ENCODE measurements around the gene OR52K1. TPM values are rescaled to one million over a fixed set of nuclear protein-coding genes. Genes with fewer than 3 reads are reported as not detected.

Gene OR52K1
- total RNA-seq, 1 experiment from 2014 or later: not detected

GRCh38 chr11:4495487-4495886 lies 13.0 kb downstream of the OR52K1 start:
- H3K36me3 ChIP-seq (ENCODE audit: control insufficient read depth in 1 of 2, insufficient read depth in 2 of 2, low read length in 2 of 2): no peaks in the 10 kb centered on the region
- no peaks in the 10 kb centered on the region for H3K79me2 ChIP-seq (ENCODE audit: insufficient read depth, low read length)
- no peaks in the 10 kb centered on the region for H3K9me2 ChIP-seq (ENCODE audit: insufficient read depth)
- ChIA-PET POLR2A (no interaction called here), CTCF (interaction anchor here (2.1 to 5.6 kb wide), 2 partner anchors 292 to 308 kb away, joined by 6 to 62 read pairs; no protein-coding TSS in a partner anchor), RAD21 (ENCODE audit: low non-redundant PET in 1 of 2, low total read pairs in 2 of 2, uncharacterized antibody in 2 of 2, unreplicated experiment in 2 of 2) (no interaction called here)
- no peaks in the 10 kb centered on the region for H3K9me3 ChIP-seq (ENCODE audit: control insufficient read depth in 1 of 2, insufficient read depth in 1 of 2, low read depth in 1 of 2, low read length in 2 of 2)
- H3K4me1 ChIP-seq (ENCODE audit: control insufficient read depth in 1 of 2, insufficient read depth in 2 of 2, low read length in 2 of 2): no peaks in the 10 kb centered on the region
- H3K27ac ChIP-seq (ENCODE audit: low read depth, low read length): no peak overlapping the region
- peaks cover 51% of the 10 kb centered on the region for H3K27me3 ChIP-seq (ENCODE audit: insufficient read depth, low read length)
- H3K4me2 ChIP-seq (ENCODE audit: low read length): no peak overlapping the region
- intact Hi-C loops (cut with micrococcal nuclease): no loop called here
- H2AFZ ChIP-seq (ENCODE audit: low read depth, low read length, poor library complexity, severe bottlenecking): no peak overlapping the region
- no peak for DNase-seq (ENCODE audit: low read depth, low spot score)
- no peaks in the 10 kb centered on the region for H4K20me1 ChIP-seq (ENCODE audit: insufficient read depth)
- no peak overlapping the region for H3K9ac ChIP-seq (ENCODE audit: low read length)
- BruUV-seq (replicated peaks): no TSS peak
- ATAC-seq: no peak
- no peak for TF ChIP-seq POLR2AphosphoS5 (IDR thresholded peaks at IDR 0.05; ENCODE audit: low read depth, low read length)
- no peak for TF ChIP-seq POLR2A (IDR thresholded peaks at IDR 0.05; ENCODE audit: borderline replicate concordance, extremely low read depth, insufficient read depth, insufficient read length)
- TF ChIP-seq ELF1 (IDR thresholded peaks at IDR 0.05; ENCODE audit: borderline replicate concordance, low read depth): no peak
- no peak for TF ChIP-seq EZH2 (IDR thresholded peaks at IDR 0.05)
- TF ChIP-seq SP1 (IDR thresholded peaks at IDR 0.05; ENCODE audit: low read depth): no peak
- no peak for TF ChIP-seq ZNF274 (IDR thresholded peaks at IDR 0.05; ENCODE audit: low read depth, low read length)
- TF ChIP-seq, protein P1, sequence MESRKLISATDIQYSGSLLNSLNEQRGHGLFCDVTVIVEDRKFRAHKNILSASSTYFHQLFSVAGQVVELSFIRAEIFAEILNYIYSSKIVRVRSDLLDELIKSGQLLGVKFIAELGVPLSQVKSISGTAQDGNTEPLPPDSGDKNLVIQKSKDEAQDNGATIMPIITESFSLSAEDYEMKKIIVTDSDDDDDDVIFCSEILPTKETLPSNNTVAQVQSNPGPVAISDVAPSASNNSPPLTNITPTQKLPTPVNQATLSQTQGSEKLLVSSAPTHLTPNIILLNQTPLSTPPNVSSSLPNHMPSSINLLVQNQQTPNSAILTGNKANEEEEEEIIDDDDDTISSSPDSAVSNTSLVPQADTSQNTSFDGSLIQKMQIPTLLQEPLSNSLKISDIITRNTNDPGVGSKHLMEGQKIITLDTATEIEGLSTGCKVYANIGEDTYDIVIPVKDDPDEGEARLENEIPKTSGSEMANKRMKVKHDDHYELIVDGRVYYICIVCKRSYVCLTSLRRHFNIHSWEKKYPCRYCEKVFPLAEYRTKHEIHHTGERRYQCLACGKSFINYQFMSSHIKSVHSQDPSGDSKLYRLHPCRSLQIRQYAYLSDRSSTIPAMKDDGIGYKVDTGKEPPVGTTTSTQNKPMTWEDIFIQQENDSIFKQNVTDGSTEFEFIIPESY (IDR thresholded peaks at IDR 0.05; ENCODE audit: extremely low read depth, insufficient replicate concordance, low read length): no peak
- TF ChIP-seq, protein P2, sequence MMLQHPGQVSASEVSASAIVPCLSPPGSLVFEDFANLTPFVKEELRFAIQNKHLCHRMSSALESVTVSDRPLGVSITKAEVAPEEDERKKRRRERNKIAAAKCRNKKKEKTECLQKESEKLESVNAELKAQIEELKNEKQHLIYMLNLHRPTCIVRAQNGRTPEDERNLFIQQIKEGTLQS (IDR thresholded peaks at IDR 0.05): no peak
- no peak overlapping the region for H3K4me3 ChIP-seq (replicated peaks in 1 of 2; ENCODE audit: low read depth in 1 of 2, low read length in 2 of 2)

GRCh38 chr11:4495986-4496385 lies 13.5 kb downstream of the OR52K1 start:
- intact Hi-C loops (cut with micrococcal nuclease): no loop called here
- ChIA-PET POLR2A (no interaction called here), RAD21 (ENCODE audit: low non-redundant PET in 1 of 2, low total read pairs in 2 of 2, uncharacterized antibody in 2 of 2, unreplicated experiment in 2 of 2) (no interaction called here), CTCF (interaction anchor here (0.6 to 5.6 kb wide), 2 partner anchors 308 to 319 kb away, joined by 3 to 62 read pairs; no protein-coding TSS in a partner anchor)
- Histone ChIP-seq H3K36me3 (ENCODE audit: control insufficient read depth in 1 of 2, insufficient read depth in 2 of 2, low read length in 2 of 2) (no peaks in the 10 kb centered on the region), H3K79me2 (ENCODE audit: insufficient read depth, low read length) (no peaks in the 10 kb centered on the region), H3K9me3 (ENCODE audit: control insufficient read depth in 1 of 2, insufficient read depth in 1 of 2, low read depth in 1 of 2, low read length in 2 of 2) (no peaks in the 10 kb centered on the region), H3K9me2 (ENCODE audit: insufficient read depth) (no peaks in the 10 kb centered on the region), H3K4me1 (ENCODE audit: control insufficient read depth in 1 of 2, insufficient read depth in 2 of 2, low read length in 2 of 2) (no peaks in the 10 kb centered on the region), H3K9ac (ENCODE audit: low read length) (no peak overlapping the region), H3K27me3 (ENCODE audit: insufficient read depth, low read length) (peaks cover 56% of the 10 kb centered on the region), H4K20me1 (ENCODE audit: insufficient read depth) (no peaks in the 10 kb centered on the region), H3K4me2 (ENCODE audit: low read length) (no peak overlapping the region), H2AFZ (ENCODE audit: low read depth, low read length, poor library complexity, severe bottlenecking) (no peak overlapping the region), H3K4me3 (replicated peaks in 1 of 2; ENCODE audit: low read depth in 1 of 2, low read length in 2 of 2) (no peak overlapping the region), H3K27ac (ENCODE audit: low read depth, low read length) (no peak overlapping the region)
- ATAC-seq (no peak), DNase-seq (ENCODE audit: low read depth, low spot score) (no peak)
- no TSS peak for BruUV-seq (replicated peaks)
- TF ChIP-seq POLR2AphosphoS5 (IDR thresholded peaks at IDR 0.05; ENCODE audit: low read depth, low read length) (no peak), POLR2A (IDR thresholded peaks at IDR 0.05; ENCODE audit: borderline replicate concordance, extremely low read depth, insufficient read depth, insufficient read length) (no peak), EZH2phosphoT487 (IDR thresholded peaks at IDR 0.05; ENCODE audit: borderline replicate concordance) (no peak), YY1 (IDR thresholded peaks at IDR 0.05; ENCODE audit: extremely low read depth, insufficient replicate concordance, low read depth, low read length) (no peak), ELF1 (IDR thresholded peaks at IDR 0.05; ENCODE audit: borderline replicate concordance, low read depth) (no peak), SRF (IDR thresholded peaks at IDR 0.05; ENCODE audit: low read depth) (no peak), MAX (IDR thresholded peaks at IDR 0.05) (no peak)
- TF ChIP-seq, protein P3, sequence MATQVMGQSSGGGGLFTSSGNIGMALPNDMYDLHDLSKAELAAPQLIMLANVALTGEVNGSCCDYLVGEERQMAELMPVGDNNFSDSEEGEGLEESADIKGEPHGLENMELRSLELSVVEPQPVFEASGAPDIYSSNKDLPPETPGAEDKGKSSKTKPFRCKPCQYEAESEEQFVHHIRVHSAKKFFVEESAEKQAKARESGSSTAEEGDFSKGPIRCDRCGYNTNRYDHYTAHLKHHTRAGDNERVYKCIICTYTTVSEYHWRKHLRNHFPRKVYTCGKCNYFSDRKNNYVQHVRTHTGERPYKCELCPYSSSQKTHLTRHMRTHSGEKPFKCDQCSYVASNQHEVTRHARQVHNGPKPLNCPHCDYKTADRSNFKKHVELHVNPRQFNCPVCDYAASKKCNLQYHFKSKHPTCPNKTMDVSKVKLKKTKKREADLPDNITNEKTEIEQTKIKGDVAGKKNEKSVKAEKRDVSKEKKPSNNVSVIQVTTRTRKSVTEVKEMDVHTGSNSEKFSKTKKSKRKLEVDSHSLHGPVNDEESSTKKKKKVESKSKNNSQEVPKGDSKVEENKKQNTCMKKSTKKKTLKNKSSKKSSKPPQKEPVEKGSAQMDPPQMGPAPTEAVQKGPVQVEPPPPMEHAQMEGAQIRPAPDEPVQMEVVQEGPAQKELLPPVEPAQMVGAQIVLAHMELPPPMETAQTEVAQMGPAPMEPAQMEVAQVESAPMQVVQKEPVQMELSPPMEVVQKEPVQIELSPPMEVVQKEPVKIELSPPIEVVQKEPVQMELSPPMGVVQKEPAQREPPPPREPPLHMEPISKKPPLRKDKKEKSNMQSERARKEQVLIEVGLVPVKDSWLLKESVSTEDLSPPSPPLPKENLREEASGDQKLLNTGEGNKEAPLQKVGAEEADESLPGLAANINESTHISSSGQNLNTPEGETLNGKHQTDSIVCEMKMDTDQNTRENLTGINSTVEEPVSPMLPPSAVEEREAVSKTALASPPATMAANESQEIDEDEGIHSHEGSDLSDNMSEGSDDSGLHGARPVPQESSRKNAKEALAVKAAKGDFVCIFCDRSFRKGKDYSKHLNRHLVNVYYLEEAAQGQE (IDR thresholded peaks at IDR 0.05; ENCODE audit: low read depth): no peak

Data from HCT116 (cell line).